H9 (cell line): ENCODE data around the gene ERCC6L. TPM values are rescaled to one million over a fixed set of nuclear protein-coding genes. Genes with fewer than 3 reads are reported as not detected.

Experiments
- DNase-seq: peaks from one replicate; pipeline ENCODE4 v3.0.0-alpha.2; 2017
- H2AFZ ChIP-seq: one replicate; pipeline ENCODE4 v1.6.1; 2013; ENCODE audit warnings: mild to moderate bottlenecking, low read length, control low read depth, moderate library complexity
- H2AK5ac ChIP-seq: 2 replicates; pipeline ENCODE4 v1.6.1; 2013; ENCODE audit warnings: low read length, control low read depth, mixed read lengths; ENCODE audit not compliant: insufficient read length
- H2BK120ac ChIP-seq: one replicate; pipeline ENCODE4 v1.6.1; 2013; ENCODE audit warnings: low read depth, mild to moderate bottlenecking, low read length, control low read depth, inconsistent platforms; ENCODE audit not compliant: poor library complexity, severe bottlenecking
- H2BK12ac ChIP-seq: 2 replicates; pipeline ENCODE4 v1.6.1; 2013; ENCODE audit warnings: low read length, control low read depth, mixed read lengths, low read depth; ENCODE audit not compliant: insufficient read length
- H2BK15ac ChIP-seq: 2 replicates; pipeline ENCODE4 v1.6.1; 2013; ENCODE audit warnings: low read depth, low read length, control low read depth
- H2BK20ac ChIP-seq: one replicate; pipeline ENCODE4 v1.6.1; 2013; ENCODE audit warnings: low read depth, mild to moderate bottlenecking, low read length, control low read depth, inconsistent platforms; ENCODE audit not compliant: poor library complexity, severe bottlenecking
- H2BK5ac ChIP-seq: 2 replicates; pipeline ENCODE4 v1.6.1; 2013; ENCODE audit warnings: low read length, control low read depth, mixed read lengths; ENCODE audit not compliant: insufficient read length
- H3K14ac ChIP-seq: 2 replicates; pipeline ENCODE4 v1.6.1; 2013; ENCODE audit warnings: low read length, control low read depth; ENCODE audit not compliant: insufficient read depth
- H3K18ac ChIP-seq: 2 replicates; pipeline ENCODE4 v1.6.1; 2013; ENCODE audit warnings: low read depth, mild to moderate bottlenecking, mixed read lengths, low read length, control low read depth; ENCODE audit not compliant: insufficient read length
- H3K23ac ChIP-seq: 2 replicates; pipeline ENCODE4 v1.6.1; 2013; ENCODE audit warnings: low read length, control low read depth, mixed read lengths, low read depth; ENCODE audit not compliant: insufficient read length
- H3K23me2 ChIP-seq: 2 replicates; pipeline ENCODE4 v1.6.1; 2013; ENCODE audit warnings: low read depth, mild to moderate bottlenecking, mixed read lengths, low read length, control low read depth; ENCODE audit not compliant: insufficient read length, poor library complexity, severe bottlenecking
- H3K27ac ChIP-seq: 2 replicates; pipeline ENCODE4 v1.5.1; 2013; ENCODE audit warnings: low read length, control low read depth, mixed read lengths, low read depth; ENCODE audit not compliant: insufficient read length
- H3K27me3 ChIP-seq: 2 replicates; pipeline ENCODE4 v1.6.1; 2013; ENCODE audit warnings: low read length, control low read depth, inconsistent platforms; ENCODE audit not compliant: insufficient read depth
- H3K4ac ChIP-seq: 2 replicates; pipeline ENCODE4 v1.6.1; 2013; ENCODE audit warnings: low read depth, mild to moderate bottlenecking, control low read depth, inconsistent platforms, low read length, moderate library complexity
- H3K4me1 ChIP-seq: 2 replicates; pipeline ENCODE4 v1.6.1; 2013; ENCODE audit warnings: low read length, control low read depth, inconsistent platforms; ENCODE audit not compliant: insufficient read depth
- H3K4me2 ChIP-seq: 2 replicates; pipeline ENCODE4 v1.6.1; 2013; ENCODE audit warnings: low read length, control low read depth, mixed read lengths; ENCODE audit not compliant: insufficient read length, insufficient read depth
- H3K56ac ChIP-seq: 2 replicates; pipeline ENCODE4 v1.6.1; 2013; ENCODE audit warnings: low read depth, mild to moderate bottlenecking, mixed read lengths, low read length, control low read depth; ENCODE audit not compliant: insufficient read length
- H3K79me1 ChIP-seq: 2 replicates; pipeline ENCODE4 v1.6.1; 2013; ENCODE audit warnings: low read depth, mild to moderate bottlenecking, moderate library complexity, low read length, control low read depth, inconsistent platforms; ENCODE audit not compliant: insufficient read depth, poor library complexity, severe bottlenecking
- H3K79me2 ChIP-seq: 2 replicates; pipeline ENCODE4 v1.6.1; 2013; ENCODE audit warnings: low read length, control low read depth, inconsistent platforms; ENCODE audit not compliant: insufficient read depth
- H3K9ac ChIP-seq: 2 replicates; pipeline ENCODE4 v1.6.1; 2013; ENCODE audit warnings: low read length, control low read depth, mixed read lengths; ENCODE audit not compliant: insufficient read length; ENCODE audit errors: extremely low read depth
- H3K9me3 ChIP-seq: one replicate; pipeline ENCODE4 v1.6.1; 2013; ENCODE audit warnings: low read depth, low read length, inconsistent platforms; ENCODE audit not compliant: control insufficient read depth
- H3T11ph ChIP-seq: one replicate; pipeline ENCODE4 v1.6.1; 2013; ENCODE audit warnings: mild to moderate bottlenecking, low read length, control low read depth, inconsistent platforms
- H4K20me1 ChIP-seq: one replicate; pipeline ENCODE4 v1.6.1; 2013; ENCODE audit not compliant: control insufficient read depth, insufficient read length, insufficient read depth
- H4K5ac ChIP-seq: 2 replicates; pipeline ENCODE4 v1.6.1; 2013; ENCODE audit warnings: low read depth, mild to moderate bottlenecking, mixed read lengths, low read length, control low read depth; ENCODE audit not compliant: insufficient read length
- H4K8ac ChIP-seq: replicated peaks from 2 replicates; pipeline ENCODE4 v1.6.1; 2013; ENCODE audit warnings: low read length, control low read depth, mixed read lengths, low read depth; ENCODE audit not compliant: insufficient read length
- H4K91ac ChIP-seq: 2 replicates; pipeline ENCODE4 v1.6.1; 2013; ENCODE audit warnings: low read depth, mild to moderate bottlenecking, moderate library complexity, mixed read lengths, low read length, control low read depth; ENCODE audit not compliant: insufficient read length
- H3K27ac Mint-ChIP-seq, 3 experiments: 2 replicates in 2 of 3; 3 replicates in 1 of 3; pipeline ENCODE4 v1.8.0; 2020 to 2021; ENCODE audit warnings: mixed read lengths in 3 of 3, mild to moderate bottlenecking in 1 of 3, moderate library complexity in 1 of 3
- H3K27me3 Mint-ChIP-seq: 2 replicates; pipeline ENCODE4 v1.8.0; 2021; ENCODE audit warnings: low read depth, mild to moderate bottlenecking, moderate library complexity, mixed read lengths
- H3K36me3 Mint-ChIP-seq, 3 experiments: 2 replicates in 2 of 3; 3 replicates in 1 of 3; pipeline ENCODE4 v1.8.0; 2020 to 2021; ENCODE audit warnings: low read depth in 3 of 3, mixed read lengths in 3 of 3; ENCODE audit not compliant: insufficient read depth in 1 of 3
- H3K4me1 Mint-ChIP-seq, 2 experiments: 2 replicates each; pipeline ENCODE4 v1.8.0; 2020; ENCODE audit warnings: mixed read lengths in 2 of 2
- H3K4me3 Mint-ChIP-seq, 2 experiments: 2 replicates in 1 of 2; 3 replicates in 1 of 2; pipeline ENCODE4 v1.8.0; 2020 to 2021; ENCODE audit warnings: mild to moderate bottlenecking in 2 of 2, mixed read lengths in 2 of 2, moderate library complexity in 1 of 2
- H3K9me3 Mint-ChIP-seq, 2 experiments: 2 replicates in 1 of 2; 3 replicates in 1 of 2; pipeline ENCODE4 v1.8.0; 2020; ENCODE audit warnings: mild to moderate bottlenecking in 2 of 2, mixed read lengths in 2 of 2, moderate library complexity in 1 of 2
- CTCF ChIP-seq: fragments of 200-600 bp; sonication (generic); conservative IDR thresholded peaks from 3 replicates; pipeline ENCODE4 v1.8.0; 2021; ENCODE audit warnings: antibody characterized with exemption, mild to moderate bottlenecking
- WGBS: extraction: QIAGEN DNeasy Blood & Tissue Kit; methylation state at CpG from one replicate; pipeline ENCODE4 v1.1.7; 2013; ENCODE audit warnings: missing lambda C conversion rate, low lambda C conversion rate, mixed read lengths; ENCODE audit not compliant: insufficient read length; ENCODE audit errors: extremely low coverage; 5-methylcytosine and 5-hydroxymethylcytosine counted together
- total RNA-seq: library from RNA; stranded (reverse); gene quantifications from 2 replicates; pipeline ENCODE4 v1.2.1, GENCODE V29; 2021

Gene ERCC6L
- total RNA-seq, 1 experiment from 2014 or later = 18.1 TPM

GRCh38 chrX:72280321-72280845 lies 41.6 kb upstream of the ERCC6L start:
- H3K4ac ChIP-seq = no peak overlapping the region
- H3K23me2 ChIP-seq = no peaks in the 10 kb centered on the region
- Mint-ChIP-seq H3K36me3 (peaks cover 8 to 12% (median 9%) of the 10 kb centered on the region in 3 experiments), H3K4me3 (no peak overlapping the region; a peak in 1 of 5 replicates), H3K9me3 (peaks cover 37 to 38% of the 10 kb centered on the region in 2 experiments), H3K27ac (no peak overlapping the region), H3K27me3 (no peaks in the 10 kb centered on the region; the same call in 1 of the 2 replicates), H3K4me1 (peaks cover 11 to 13% of the 10 kb centered on the region in 2 experiments)
- no peak overlapping the region for H2BK20ac ChIP-seq
- H2BK120ac ChIP-seq = no peak overlapping the region
- H3K79me1 ChIP-seq = no peaks in the 10 kb centered on the region
- no peaks in the 10 kb centered on the region for H3K27me3 ChIP-seq
- H3K27ac ChIP-seq = no peak overlapping the region
- no peak overlapping the region for H3K9ac ChIP-seq
- H2BK12ac ChIP-seq = no peak overlapping the region
- no peaks in the 10 kb centered on the region for H4K20me1 ChIP-seq
- H3K14ac ChIP-seq = no peak overlapping the region
- TF ChIP-seq CTCF = no peak
- no peak overlapping the region for H2BK15ac ChIP-seq
- no peak for DNase-seq
- no peak overlapping the region for H2AFZ ChIP-seq
- WGBS = no CpG with 5 or more reads among the region's 5 CpGs
- no peaks in the 10 kb centered on the region for H3K9me3 ChIP-seq
- H3K4me1 ChIP-seq = 0 out of 2 replicates have a peak, but pooled peaks cover 2% of the 10 kb centered on the region
- H4K8ac ChIP-seq = no peak overlapping the region
- H3K56ac ChIP-seq = no peak overlapping the region
- H3K18ac ChIP-seq = no peak overlapping the region
- no peak overlapping the region for H3K4me2 ChIP-seq
- H3K23ac ChIP-seq = no peak overlapping the region
- no peak overlapping the region for H3T11ph ChIP-seq
- peaks cover 4% of the 10 kb centered on the region; the same call in 1 of the 2 replicates for H3K79me2 ChIP-seq
- no peak overlapping the region for H2AK5ac ChIP-seq
- H4K91ac ChIP-seq = no peak overlapping the region
- no peak overlapping the region for H4K5ac ChIP-seq
- no peak overlapping the region for H2BK5ac ChIP-seq
